HG02678 (cell line): ENCODE measurements around the gene CLCN1.

Source experiments
- ATAC-seq: cut with Tn5 transposase; IDR thresholded peaks from one replicate; pipeline ENCODE4 v1.9.1; 2021; ENCODE audit warnings: mild to moderate bottlenecking, moderate library complexity; ENCODE audit not compliant: unreplicated experiment

Gene CLCN1

DNA sequence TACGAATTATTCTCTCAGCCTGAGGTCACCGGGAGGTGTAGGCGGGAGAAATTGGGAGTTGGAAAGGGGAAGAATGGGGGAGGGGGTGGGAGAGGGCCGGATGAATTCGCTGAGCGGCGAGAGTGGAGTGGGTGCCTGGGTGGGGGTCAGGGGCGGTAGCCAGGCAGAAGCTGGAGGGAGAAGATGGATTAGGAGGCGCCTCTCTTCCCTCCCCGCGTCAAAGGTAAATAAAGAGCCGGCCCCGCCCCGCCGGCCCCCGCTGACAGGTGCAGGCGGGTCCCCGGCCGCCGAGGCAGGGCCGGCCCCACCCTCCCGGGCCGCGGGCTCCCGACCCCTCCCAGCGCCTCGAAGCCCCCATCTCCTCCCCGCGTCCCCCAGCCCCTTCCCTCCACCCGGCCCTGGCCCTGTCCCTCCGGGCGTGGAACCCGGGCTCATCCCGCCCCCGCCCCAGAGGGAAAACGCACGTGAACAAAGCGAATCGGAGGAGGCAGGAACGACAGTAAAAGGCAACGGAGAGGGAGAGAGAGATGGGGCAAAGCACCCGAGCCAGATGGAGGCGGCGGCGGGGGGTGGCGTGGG lies 45.7 kb downstream of the CLCN1 start:
- ATAC-seq, result no peak

DNA sequence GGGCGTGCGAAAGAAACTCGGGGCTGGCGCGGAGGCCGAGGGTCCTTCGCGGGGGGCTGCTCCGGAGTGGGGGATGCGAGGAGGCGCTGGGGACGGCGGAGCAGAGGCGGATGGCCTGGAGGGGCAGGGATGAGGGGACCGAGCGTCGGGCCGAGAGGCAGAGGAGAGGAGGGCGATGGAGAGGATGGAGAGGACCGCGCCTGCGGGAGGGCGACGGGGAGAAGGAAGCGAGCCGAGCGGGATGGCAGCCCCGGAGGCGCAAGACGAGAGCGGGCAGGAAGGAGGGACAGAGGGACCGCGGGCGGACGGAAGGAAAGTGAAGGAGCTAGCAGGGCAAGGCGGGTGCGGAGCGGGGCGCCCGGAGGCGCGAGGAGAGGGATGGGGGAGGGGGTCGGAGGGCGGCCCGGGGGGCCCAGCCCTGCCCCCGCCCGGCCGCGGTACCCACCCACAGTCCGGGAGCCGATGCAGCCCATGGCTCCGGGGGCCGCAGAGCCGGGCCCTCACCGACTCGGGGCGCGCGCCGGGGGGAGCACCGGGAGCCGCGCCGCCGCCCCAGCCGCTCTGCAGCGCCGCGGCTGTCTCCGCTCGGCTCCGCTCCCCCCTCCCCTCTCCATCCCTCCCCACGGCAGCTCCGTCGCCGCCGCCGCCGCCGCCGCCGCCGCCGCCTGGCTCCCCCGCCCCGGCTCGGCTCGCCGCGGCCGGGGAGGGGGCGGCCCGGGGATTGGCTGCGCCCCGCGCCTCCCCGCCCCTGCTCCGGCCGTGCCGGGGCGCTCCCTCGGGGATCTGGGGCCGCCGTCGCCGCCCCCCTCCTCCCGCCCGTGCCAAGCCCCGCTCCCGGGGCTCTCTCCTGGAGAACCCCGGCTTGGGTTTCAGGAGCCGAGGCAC lies 46.5 kb downstream of the CLCN1 start, which contains the start of gene FAM131B:
FAM131B (minus strand) TSS at position 583 of the 885 bp plus-strand sequence; CDS start at position 473, 110 bp downstream.
- ATAC-seq, result no peak

DNA sequence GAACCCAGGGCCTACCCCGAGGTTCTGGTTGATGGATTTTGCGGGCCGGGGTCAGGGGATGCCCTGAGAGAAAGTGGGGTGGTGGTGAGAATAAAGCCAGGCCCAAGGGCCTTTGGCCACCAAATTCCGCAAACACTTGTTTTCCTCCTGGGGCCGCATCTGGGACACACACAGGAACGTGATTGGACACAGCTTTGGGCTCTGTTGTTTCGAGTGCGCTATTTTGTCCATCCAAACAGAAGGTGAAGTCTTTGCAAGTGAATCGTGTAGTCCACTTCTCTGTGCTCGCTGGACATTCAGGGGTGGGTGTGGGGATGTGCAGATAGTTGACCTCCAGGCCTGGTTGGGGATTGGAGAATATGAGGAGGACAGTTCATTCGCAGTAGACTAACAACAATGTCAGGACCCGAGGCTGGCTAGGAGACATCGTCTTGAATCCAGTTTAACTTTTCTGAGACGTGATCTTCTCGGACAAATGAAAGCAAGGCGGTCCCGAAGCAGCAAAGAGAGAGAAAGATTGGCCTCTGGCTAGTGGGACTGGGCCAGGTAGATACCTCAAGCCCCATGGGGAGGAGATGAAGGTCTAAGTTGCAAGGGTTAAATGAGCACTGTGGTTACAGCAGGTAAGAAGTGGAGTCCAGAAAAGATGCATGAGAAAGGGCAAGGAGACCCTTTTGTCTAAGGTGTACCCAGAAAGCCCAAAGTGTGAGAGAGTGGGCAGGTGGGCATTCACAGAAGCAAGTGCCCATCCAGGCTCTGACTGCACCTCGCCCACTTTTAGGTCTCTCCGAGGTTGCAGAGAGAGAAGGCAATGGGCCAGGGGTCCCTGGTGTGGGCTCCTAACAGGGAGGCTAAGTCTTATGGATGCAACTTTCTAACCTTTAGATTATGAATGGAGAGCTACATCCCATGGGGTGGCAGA lies 47.4 kb downstream of the CLCN1 start:
- no peak for ATAC-seq

DNA sequence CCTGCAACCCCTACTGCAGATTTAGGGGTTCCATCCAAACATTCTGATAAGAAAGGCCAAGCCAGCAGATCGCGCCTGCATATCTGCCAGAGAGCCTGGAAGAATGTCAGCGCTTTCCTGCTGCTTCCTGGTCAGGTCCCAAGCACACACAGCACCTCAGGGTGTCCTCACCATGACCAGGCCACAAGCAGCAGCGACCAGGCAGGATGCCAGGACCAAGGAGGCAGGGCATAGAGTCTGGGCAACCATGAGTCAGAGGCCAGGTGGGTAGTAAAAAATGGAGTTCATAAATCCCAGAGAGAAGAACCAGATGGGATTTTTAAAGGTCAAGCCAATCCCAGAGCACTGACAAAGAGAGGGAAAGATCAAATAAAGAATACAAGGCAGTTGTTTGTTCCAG lies 52.1 kb downstream of the CLCN1 start:
- ATAC-seq, result no peak

DNA sequence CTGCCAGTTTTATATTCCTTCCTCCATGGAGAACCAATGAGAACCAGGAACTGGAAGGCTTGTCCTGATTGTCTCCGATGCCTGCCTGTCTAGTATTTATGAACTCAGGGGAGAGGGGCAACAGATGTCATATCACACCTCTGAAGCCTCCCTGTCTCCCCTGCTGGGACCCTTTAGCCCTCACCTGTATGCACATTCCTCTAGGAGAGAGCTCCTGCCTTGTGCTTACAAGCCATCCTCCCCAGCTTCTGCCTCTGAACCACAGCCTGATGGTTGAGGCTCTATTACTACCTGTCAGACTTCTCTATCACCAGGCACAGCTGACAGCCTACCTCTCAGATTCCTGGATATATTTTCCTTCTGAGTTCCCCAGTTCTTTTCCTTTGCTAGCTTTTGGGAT lies 52.5 kb downstream of the CLCN1 start:
- no peak for ATAC-seq

DNA sequence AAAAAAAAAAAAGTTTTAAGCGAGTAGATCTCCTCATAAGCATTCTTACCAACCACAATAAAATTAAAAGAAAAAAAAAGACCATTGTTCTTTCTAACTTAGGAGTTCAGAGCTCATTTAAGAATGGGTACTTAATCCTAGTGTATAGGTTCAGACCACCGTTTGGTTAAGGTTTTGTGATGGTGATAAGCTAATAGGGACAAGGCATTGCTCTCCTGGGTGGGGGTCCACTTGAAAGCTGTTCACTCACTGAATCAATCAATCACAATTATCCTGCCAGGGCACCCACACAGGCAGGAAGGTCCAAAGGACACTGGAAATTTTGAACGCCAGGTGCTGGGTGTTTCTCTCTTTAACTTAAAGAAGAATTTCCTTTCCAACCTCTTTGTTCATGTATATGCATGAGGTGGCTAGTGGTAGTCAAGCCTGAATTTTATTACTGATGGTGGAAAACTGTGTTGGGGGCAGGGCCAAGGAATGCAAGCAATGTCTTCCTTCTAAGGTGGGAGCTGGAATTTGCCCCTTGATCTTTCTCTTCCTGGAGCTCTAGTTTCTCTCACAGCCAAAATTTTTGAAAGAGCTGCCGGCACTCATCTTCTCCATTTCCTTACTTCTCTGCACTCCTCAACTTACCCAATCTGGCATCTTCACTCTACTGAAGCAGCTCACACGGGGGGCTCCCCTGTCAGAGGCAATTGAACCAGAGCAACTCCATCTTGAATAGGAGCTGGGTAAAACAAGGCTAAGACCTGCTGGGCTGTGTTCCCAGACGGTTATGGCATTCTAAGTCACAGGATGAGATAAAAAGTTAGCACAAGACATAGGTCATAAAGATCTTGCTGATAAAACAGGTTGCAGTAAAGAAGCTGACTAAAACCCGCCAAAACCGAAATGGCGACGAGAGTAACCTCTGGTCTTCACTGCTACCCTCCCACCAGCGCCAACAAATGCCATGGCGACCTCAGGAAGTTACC lies 54.1 kb downstream of the CLCN1 start:
- ATAC-seq, result no peak

DNA sequence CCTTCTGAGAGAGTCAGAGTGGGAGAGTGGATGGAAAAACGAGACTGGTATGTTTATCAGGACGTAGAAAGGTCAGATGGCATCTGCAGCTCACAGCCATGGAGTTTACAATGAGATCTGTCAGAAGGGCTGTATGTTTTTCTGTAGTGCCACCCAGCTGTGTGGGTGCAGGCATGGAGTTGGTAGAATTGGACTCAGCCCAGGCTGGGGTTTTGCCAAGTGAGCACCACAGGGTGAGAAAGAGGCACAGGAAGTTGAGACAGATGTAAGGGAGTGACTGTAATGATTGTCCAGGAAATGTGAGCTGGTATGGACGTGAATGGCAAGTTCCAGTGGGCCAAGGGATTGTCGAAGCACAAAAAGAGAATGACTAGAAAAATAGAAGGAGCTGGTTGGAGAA lies 56.2 kb downstream of the CLCN1 start:
- no peak for ATAC-seq

DNA sequence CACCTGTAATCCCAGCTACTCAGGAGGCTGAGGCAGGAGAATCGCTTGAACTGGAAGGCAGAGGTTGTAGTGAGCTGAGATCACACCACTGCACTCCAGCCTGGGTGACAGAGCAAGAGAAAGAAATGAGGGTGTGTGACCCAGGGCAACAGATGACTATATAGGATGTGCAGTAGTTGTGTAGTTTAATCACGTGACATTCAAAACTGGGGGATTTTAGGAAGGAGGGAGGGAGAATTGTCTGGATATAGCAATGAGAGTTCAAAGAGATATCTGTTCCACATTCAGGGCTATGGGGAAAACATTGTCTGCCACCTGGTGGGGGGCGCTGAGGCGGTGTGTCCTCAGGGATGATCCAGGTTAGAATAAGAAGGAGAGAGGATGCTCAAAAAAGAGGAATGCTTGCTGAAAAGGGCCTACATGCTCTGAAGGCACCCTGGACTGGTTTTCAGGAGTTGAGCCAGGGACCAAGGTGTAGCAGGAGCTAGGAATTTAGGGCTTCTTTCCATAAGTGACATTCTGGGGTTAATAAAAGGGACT lies 57.4 kb downstream of the CLCN1 start:
- ATAC-seq, result no peak

DNA sequence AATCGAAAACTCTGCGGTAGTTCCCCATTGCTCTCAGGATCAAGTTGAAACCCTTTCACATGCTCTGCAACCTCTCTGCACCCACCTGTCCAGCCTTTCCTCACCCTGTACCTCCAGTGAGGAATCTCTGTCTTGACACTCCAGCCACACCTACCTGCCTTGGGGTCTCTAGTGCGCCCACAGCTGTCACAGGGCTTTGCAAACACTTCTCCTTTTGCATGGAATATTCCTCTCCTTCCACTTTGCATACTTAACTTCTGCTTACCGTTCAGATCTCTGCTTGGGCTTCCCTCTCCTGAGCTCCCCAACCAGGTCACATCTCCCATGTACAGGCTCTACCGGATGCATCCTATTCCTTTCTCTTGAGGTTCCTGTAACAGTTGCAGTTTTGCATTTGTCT lies 58.6 kb downstream of the CLCN1 start:
- no peak for ATAC-seq

DNA sequence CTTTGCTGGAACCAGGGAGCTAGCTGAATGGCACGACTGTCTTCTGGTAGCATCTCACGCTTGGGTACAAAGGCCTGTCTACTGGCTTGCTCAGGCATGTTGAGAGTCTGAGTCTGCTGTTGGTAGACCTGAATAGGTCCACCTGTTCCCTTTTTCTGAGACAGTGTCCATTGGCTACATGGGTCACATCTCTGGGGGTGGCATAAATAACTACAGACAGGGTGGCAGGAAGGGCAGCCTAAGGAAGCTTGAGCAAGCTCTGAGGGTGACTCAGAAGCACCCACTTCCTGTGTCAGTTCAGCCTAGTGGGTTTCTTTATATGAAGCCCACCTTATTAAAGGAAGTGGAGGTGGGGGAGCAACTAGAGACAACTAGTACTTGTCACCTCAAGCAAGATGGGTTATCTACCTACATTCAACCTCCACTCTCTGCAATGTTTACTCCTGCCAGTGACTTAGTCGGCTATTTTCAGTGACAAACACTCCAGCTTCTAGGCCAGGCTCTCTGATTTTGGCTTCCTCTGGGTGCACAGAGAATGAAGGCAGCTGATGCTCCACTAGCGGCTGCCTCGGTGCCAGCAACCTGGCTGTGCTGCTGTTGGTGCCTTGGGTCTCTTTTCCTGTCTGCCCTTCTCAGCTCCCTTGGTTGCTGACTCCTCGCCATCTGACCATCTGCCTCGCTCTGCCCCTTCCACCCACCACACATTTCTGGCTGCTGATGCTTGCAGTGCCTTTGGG lies 59.6 kb downstream of the CLCN1 start:
- no peak for ATAC-seq

DNA sequence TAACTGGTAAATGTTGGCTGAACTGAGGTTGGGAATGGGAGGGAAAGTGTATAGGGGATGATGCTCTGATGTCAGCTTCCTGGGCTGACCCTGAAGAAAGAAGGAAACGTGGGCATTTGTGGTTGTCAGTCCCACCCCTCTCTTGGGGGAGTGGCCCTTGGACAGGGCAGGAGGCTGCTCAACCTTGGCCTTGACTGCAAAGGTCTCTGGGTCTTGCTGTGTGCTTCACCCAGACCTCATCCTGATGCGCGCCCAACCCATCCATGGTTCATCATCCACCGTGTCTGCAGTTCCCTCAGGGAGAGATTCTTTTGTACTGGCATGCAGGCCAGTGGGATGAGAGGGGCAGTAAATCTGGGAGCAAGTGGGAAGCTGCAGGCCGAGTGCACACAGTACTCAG lies 60.5 kb downstream of the CLCN1 start:
- no peak for ATAC-seq

DNA sequence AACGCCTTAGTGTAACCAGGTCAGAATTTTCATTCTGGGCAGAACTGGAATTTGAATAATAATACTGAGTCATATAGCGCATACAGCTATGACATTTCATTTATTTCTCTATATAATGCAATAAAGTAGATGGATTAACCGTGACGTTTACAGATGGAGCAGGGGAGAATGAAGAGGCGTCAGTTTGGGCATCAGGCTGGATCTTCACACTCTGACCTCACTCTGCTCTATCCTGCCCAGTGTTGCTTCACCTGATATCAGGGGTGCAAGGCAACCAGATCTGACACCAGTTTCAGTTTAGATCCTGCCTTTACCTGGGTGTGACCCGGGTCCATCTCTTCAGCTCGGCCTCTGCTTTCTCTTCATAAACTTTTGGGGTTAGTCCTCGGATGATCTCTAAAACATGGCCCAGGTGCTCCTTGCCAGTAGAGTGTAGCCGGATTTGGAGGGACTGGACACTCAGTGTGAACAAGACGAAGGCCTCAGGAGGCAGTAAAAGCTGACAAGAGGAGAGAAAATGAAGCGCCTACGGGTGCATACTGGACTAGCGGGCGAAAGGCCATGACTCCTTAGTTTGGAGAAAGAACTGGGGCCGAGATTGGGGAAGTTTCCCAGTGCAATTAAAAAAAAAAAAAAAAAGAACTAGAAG lies 63.8 kb downstream of the CLCN1 start:
- peak; percentile 1 for ATAC-seq

DNA sequence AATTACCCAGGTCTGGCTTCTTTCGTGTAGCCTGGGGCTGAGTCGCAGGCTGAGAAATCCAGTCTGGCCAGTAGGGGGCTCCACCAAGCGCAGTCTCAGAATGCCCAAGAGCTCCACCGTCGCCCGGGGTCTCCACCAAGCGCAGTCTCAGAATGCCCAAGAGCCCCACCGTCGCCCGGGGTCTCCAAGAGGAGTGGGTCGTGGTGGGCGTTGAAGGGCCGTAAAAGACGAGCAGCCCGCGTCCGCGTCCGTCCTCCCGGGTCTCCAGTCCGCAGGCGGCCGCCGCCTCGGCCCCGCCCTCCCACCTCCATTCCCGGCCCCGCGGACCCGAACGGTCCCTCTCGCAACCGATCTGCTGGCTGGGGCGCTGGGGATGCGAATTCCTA lies 64.3 kb downstream of the CLCN1 start:
- peak; percentile 51 for ATAC-seq

DNA sequence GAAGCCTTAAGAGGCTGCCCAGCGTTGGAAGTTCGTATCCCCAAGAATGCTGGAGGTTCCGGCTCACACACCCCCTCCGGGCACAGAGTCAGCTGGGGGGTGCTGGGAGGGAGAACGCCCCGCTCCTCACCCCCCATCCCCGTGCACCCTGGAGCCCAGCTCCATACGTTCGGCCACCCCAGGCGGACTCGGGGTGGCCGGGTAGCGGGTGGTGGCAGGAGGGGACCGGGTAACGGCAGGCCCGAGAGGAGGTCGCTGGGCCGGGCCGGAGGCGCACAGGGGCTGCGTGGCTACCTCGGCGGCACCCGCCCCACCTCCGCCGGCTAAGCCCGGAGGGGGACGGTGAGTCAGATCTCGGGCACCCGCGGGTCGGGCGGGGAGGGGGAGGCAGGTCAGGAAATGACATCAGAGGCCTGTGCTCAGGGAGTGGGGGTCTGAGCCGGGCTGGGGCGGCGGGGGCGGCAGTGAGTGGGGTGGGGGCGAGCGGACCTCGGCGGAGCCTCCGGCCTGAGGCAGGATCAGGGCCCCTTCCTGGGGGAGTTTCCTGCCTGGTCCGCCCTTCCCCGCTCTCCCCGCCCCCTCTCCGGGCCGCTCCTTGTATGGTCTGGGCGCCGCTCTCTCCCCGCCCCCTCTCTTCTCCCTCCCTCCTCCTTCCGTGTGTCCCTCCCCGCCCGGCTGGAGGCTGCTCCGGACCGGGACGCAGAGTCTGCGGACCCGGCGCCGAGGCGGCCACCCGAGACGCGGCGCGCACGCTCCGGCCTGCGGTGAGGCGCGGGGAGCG lies 64.9 kb downstream of the CLCN1 start, which contains the start of gene ZYX:
ZYX (plus strand) TSS at position 700 of the 781 bp plus-strand sequence. CDS start 227 bp downstream, outside the sequence.
- peak; percentile 79 for ATAC-seq

DNA sequence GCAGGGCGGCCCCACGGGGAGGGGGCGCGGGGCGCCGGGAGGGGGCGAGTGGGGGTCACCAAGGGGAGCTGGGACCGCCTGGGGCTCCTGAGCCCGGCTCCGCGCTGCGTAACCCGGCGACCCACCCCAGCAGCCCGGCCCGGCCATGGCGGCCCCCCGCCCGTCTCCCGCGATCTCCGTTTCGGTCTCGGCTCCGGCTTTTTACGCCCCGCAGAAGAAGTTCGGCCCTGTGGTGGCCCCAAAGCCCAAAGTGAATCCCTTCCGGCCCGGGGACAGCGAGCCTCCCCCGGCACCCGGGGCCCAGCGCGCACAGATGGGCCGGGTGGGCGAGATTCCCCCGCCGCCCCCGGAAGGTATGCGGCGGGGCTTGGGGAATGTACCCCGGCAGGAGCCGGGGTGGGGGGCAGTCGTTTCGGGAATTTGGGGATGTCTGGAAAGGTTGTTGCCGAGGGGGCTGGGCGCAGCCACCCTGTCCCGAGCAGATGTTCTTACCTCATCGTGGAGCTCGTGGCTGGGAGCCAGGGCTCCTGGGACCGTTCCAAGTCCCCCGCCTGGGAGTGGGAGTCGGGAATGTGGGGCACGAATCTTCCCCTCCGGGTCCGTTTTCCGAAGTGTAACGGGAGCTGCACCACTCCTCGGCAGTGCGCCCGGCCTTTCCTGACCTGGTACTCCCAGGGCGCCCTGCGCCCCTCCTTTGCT lies 65.7 kb downstream of the CLCN1 start:
- ATAC-seq, result peak; percentile 13

DNA sequence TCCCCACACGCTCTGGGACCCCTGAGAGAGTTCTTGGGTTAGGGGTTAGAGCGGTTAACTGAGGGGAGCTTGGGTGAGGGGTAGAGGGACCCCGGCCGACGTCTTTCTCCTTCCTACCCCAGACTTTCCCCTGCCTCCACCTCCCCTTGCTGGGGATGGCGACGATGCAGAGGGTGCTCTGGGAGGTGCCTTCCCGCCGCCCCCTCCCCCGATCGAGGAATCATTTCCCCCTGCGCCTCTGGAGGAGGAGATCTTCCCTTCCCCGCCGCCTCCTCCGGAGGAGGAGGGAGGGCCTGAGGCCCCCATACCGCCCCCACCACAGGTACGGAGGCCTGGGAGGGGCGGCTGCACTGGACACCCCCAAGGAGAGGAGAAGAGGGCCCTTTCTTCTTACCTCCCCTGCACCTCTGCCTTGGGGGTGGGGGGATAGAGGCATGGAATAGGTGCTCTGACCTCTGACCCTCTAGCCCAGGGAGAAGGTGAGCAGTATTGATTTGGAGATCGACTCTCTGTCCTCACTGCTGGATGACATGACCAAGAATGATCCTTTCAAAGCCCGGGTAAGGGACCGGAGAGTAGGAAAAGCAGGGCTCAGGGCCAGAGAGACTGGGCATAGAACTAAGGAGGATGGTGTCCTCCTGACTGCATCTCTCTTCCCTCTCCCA lies 66.3 kb downstream of the CLCN1 start:
- no peak for ATAC-seq
